Measurements from ENCODE around the gene AOC1.

Gene AOC1

GRCh38 chr7:150858236-150859197 lies 6.2 kb downstream of the AOC1 start:
- DNase-seq: no peak

GRCh38 chr7:150860291-150860977 lies 8.1 kb downstream of the AOC1 start:
- DNase-seq: no peak

GRCh38 chr7:150860978-150861295 lies 8.6 kb downstream of the AOC1 start:
- no peak for DNase-seq

- DNase-seq: no peak
These were observed 10.0 kb downstream of the AOC1 start for GRCh38 chr7:150862356-150862755.

GRCh38 chr7:150863946-150864345 lies 11.6 kb downstream of the AOC1 start:
- no peak for DNase-seq

GRCh38 chr7:150866932-150867564 lies 14.7 kb downstream of the AOC1 start:
- no peak for DNase-seq

GRCh38 chr7:150867605-150868004 lies 15.3 kb downstream of the AOC1 start:
- DNase-seq: no peak

- DNase-seq: no peak
These were observed 17.1 kb downstream of the AOC1 start for GRCh38 chr7:150869467-150869866.

GRCh38 chr7:150871601-150872000 lies 19.3 kb downstream of the AOC1 start:
- no peak for DNase-seq

GRCh38 chr7:150874401-150875198 lies 22.3 kb downstream of the AOC1 start:
- no peak for DNase-seq

- no peak for DNase-seq
These were observed 23.5 kb downstream of the AOC1 start for GRCh38 chr7:150875791-150876190.

GRCh38 chr7:150876817-150877526 lies 24.7 kb downstream of the AOC1 start:
- DNase-seq: no peak

- DNase-seq: no peak
These were observed 25.2 kb downstream of the AOC1 start for GRCh38 chr7:150877536-150877935.

- DNase-seq: no peak
These were observed 27.0 kb downstream of the AOC1 start for GRCh38 chr7:150879345-150879744.

- no peak for DNase-seq
These were observed 28.9 kb downstream of the AOC1 start for GRCh38 chr7:150881189-150881588.

GRCh38 chr7:150890853-150891584 lies 38.7 kb downstream of the AOC1 start:
- no peak for DNase-seq

- DNase-seq: no peak
These were observed 39.4 kb downstream of the AOC1 start for GRCh38 chr7:150891740-150892139.

GRCh38 chr7:150895809-150896208 lies 43.5 kb downstream of the AOC1 start:
- no peak for DNase-seq

GRCh38 chr7:150896562-150897209 lies 44.4 kb downstream of the AOC1 start:
- DNase-seq: no peak

GRCh38 chr7:150897502-150898474 lies 45.5 kb downstream of the AOC1 start:
- DNase-seq: no peak

Data from cerebellar nuclear complex (tissue), 1 donor.